Measurements from ENCODE around the gene RGS6.

DNA sequence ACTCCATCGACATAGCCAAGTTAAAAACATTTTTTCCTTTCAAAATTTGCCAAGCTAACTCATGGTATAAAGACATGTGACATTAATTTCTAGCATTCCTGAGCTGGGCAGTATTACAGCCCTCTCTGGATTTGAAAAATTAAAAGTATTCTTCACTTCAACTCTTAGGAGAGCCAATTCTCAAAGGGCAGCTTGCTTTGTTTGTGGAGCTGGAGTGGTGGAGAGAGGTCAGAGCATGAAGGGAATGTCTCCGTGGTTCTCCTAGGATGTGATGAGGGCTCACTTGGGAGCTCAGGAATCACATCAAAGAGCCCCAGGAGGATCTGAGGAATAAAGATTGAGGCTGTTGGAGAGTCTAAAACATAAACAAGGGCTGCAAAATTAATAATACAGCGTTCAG, 46.9 kb upstream of the RGS6 start:
- no peak for TF ChIP-seq POLR2A (IDR thresholded peaks at IDR 0.05; ENCODE audit: low read depth)
- TF ChIP-seq, protein P1, sequence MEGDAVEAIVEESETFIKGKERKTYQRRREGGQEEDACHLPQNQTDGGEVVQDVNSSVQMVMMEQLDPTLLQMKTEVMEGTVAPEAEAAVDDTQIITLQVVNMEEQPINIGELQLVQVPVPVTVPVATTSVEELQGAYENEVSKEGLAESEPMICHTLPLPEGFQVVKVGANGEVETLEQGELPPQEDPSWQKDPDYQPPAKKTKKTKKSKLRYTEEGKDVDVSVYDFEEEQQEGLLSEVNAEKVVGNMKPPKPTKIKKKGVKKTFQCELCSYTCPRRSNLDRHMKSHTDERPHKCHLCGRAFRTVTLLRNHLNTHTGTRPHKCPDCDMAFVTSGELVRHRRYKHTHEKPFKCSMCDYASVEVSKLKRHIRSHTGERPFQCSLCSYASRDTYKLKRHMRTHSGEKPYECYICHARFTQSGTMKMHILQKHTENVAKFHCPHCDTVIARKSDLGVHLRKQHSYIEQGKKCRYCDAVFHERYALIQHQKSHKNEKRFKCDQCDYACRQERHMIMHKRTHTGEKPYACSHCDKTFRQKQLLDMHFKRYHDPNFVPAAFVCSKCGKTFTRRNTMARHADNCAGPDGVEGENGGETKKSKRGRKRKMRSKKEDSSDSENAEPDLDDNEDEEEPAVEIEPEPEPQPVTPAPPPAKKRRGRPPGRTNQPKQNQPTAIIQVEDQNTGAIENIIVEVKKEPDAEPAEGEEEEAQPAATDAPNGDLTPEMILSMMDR (IDR thresholded peaks at IDR 0.05): no peak
